OCI-LY3 (cell line): Measurements from ENCODE around the gene CADPS2.

Source experiments
- H2AFZ ChIP-seq: fragments of 200-600, 300-600 bp; shearing (Covaris generic); 2 replicates; pipeline ENCODE4 v1.6.0; 2014; ENCODE audit warnings: antibody characterized with exemption, low read depth, low read length
- H3K27ac ChIP-seq: fragments of 200-600, 300-600 bp; sonication (generic); 2 replicates; pipeline ENCODE4 v1.5.1; 2014; ENCODE audit warnings: mild to moderate bottlenecking, low read length, moderate library complexity, mixed read lengths
- H3K27me3 ChIP-seq: fragments of 200-600, 300-600 bp; sonication (generic); 2 replicates; pipeline ENCODE4 v1.6.1; 2014; ENCODE audit warnings: low read depth, low read length, mixed read lengths
- H3K36me3 ChIP-seq: fragments of 200-600, 300-600 bp; sonication (generic); replicated peaks from 2 replicates; pipeline ENCODE3; 2014; ENCODE audit warnings: low read depth, low read length, mixed read lengths
- H3K4me1 ChIP-seq: fragments of 300-600, 200-600 bp; sonication (generic); 2 replicates; pipeline ENCODE4 v1.6.1; 2014; ENCODE audit warnings: low read length, mixed read lengths
- H3K4me2 ChIP-seq: fragments of 200-600, 300-600 bp; sonication (generic); 2 replicates; pipeline ENCODE4 v1.6.1; 2014; ENCODE audit warnings: low read length, mixed read lengths
- H3K4me3 ChIP-seq: fragments of 300-600, 200-600 bp; sonication (generic); 2 replicates; pipeline ENCODE4 v1.5.1; 2014; ENCODE audit warnings: antibody characterized with exemption, mild to moderate bottlenecking, low read length, moderate library complexity
- H3K79me2 ChIP-seq: fragments of 300-600, 200-600 bp; shearing (Covaris generic); 2 replicates; pipeline ENCODE4 v1.6.1; 2014; ENCODE audit warnings: mild to moderate bottlenecking, low read length, mixed read lengths
- H3K9ac ChIP-seq: fragments of 300-600, 200-600 bp; shearing (Covaris generic); 2 replicates; pipeline ENCODE4 v1.6.0; 2014; ENCODE audit warnings: mild to moderate bottlenecking, low read length, moderate library complexity
- H3K9me3 ChIP-seq: fragments of 200-600, 300-600 bp; shearing (Covaris generic); 2 replicates; pipeline ENCODE4 v1.6.1; 2014; ENCODE audit warnings: low read length, mixed read lengths; ENCODE audit not compliant: insufficient read depth
- H4K20me1 ChIP-seq: fragments of 200-600, 300-600 bp; sonication (generic); 2 replicates; pipeline ENCODE4 v1.6.1; 2016; ENCODE audit warnings: low read length, mixed read lengths; ENCODE audit not compliant: insufficient read depth
- EZH2phosphoT487 ChIP-seq: fragments of 200-600 bp; shearing (Covaris generic); IDR thresholded peaks from 2 replicates; pipeline ENCODE4 v1.6.1; 2018; ENCODE audit warnings: antibody characterized with exemption, mixed run types, low read depth
- TF ChIP-seq, protein P1 (sequence below): fragments of 200-600, 300-600 bp; sonication (generic); IDR thresholded peaks from 2 replicates; pipeline ENCODE4 v1.5.1; 2014; ENCODE audit warnings: antibody characterized with exemption, low read length, low read depth

Gene CADPS2

DNA sequence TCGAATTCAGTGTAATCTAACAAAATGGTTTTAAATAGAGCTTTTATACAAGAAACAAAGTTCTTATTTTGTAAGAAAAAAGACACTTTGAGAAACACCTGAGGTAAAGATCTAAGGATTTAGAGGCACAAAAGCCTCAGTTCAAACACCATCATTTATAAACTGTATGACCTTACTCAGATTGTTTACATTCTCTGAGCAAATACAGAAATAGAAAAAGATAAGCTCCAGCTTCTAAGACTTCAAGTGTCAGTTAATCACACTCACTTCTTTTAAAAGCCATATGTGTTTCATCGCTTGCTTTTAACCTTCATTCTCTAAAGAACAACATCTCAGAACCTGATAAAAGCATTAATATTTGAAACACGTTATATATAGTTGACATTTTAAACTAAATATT, 27.9 kb downstream of the CADPS2 start:
- Histone ChIP-seq H4K20me1 (no peaks in the 10 kb centered on the region), H3K79me2 (no peaks in the 10 kb centered on the region), H3K9me3 (no peaks in the 10 kb centered on the region), H3K4me1 (peaks cover 8% of the 10 kb centered on the region), H3K9ac (no peak overlapping the region), H3K27me3 (no peaks in the 10 kb centered on the region), H3K4me2 (no peak overlapping the region), H3K4me3 (no peak overlapping the region), H2AFZ (no peak overlapping the region), H3K27ac (no peak overlapping the region), H3K36me3 (no peaks in the 10 kb centered on the region)
- TF ChIP-seq, protein P1, sequence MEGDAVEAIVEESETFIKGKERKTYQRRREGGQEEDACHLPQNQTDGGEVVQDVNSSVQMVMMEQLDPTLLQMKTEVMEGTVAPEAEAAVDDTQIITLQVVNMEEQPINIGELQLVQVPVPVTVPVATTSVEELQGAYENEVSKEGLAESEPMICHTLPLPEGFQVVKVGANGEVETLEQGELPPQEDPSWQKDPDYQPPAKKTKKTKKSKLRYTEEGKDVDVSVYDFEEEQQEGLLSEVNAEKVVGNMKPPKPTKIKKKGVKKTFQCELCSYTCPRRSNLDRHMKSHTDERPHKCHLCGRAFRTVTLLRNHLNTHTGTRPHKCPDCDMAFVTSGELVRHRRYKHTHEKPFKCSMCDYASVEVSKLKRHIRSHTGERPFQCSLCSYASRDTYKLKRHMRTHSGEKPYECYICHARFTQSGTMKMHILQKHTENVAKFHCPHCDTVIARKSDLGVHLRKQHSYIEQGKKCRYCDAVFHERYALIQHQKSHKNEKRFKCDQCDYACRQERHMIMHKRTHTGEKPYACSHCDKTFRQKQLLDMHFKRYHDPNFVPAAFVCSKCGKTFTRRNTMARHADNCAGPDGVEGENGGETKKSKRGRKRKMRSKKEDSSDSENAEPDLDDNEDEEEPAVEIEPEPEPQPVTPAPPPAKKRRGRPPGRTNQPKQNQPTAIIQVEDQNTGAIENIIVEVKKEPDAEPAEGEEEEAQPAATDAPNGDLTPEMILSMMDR: no peak
- TF ChIP-seq EZH2phosphoT487: no peak

DNA sequence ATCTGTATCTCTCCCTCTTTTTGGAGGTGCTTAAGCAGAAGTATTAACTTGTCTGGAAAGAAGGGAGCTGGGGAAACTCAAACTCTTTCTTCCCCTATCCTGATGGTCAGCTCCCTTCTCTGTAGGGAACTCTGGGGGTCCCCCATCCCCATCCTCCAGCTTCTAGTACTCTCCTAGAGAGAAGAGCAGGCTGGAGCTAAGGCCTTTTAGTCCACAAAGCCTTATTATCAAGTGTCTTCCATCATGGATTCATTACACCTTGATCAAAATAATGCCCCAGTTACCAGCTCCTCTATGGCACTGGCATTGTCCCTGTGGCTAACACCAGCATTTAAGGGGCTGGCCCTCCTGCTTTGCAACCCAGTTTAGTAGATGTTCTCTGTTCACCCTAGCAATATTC, 35.7 kb downstream of the CADPS2 start:
- Histone ChIP-seq H3K79me2 (no peaks in the 10 kb centered on the region), H4K20me1 (no peaks in the 10 kb centered on the region), H3K36me3 (no peaks in the 10 kb centered on the region), H3K4me3 (no peak overlapping the region), H3K4me2 (no peak overlapping the region), H3K4me1 (no peaks in the 10 kb centered on the region), H2AFZ (no peak overlapping the region), H3K9me3 (no peaks in the 10 kb centered on the region), H3K27me3 (no peaks in the 10 kb centered on the region), H3K27ac (no peak overlapping the region), H3K9ac (no peak overlapping the region)
- TF ChIP-seq EZH2phosphoT487: no peak
- TF ChIP-seq, protein P1: no peak

DNA sequence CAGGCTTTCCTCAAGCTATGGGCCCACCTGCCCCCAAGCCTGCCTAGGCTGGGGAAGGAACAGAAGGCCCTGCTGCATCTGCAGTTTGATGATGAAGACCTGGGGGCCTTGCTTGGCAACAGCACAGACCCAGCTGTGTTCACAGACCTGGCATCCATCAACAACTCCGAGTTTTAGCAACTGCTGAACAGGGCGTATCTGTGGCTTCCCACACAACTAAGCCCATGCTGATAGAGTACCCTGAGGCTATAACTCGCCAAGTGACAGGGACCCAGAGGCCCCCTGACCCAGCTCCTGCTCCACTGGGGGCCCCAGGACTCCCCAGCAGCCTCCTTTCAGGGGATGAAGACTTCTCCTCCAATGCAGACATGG, 36.3 kb downstream of the CADPS2 start:
- no peaks in the 10 kb centered on the region for H3K36me3 ChIP-seq
- no peak overlapping the region for H3K4me3 ChIP-seq
- H3K9me3 ChIP-seq: no peaks in the 10 kb centered on the region
- no peak overlapping the region for H3K27ac ChIP-seq
- no peaks in the 10 kb centered on the region for H3K27me3 ChIP-seq
- H3K9ac ChIP-seq: no peak overlapping the region
- TF ChIP-seq, protein P1: no peak
- no peak for TF ChIP-seq EZH2phosphoT487
- no peak overlapping the region for H2AFZ ChIP-seq
- H3K4me2 ChIP-seq: no peak overlapping the region
- no peaks in the 10 kb centered on the region for H3K79me2 ChIP-seq
- no peaks in the 10 kb centered on the region for H3K4me1 ChIP-seq
- H4K20me1 ChIP-seq: no peaks in the 10 kb centered on the region

DNA sequence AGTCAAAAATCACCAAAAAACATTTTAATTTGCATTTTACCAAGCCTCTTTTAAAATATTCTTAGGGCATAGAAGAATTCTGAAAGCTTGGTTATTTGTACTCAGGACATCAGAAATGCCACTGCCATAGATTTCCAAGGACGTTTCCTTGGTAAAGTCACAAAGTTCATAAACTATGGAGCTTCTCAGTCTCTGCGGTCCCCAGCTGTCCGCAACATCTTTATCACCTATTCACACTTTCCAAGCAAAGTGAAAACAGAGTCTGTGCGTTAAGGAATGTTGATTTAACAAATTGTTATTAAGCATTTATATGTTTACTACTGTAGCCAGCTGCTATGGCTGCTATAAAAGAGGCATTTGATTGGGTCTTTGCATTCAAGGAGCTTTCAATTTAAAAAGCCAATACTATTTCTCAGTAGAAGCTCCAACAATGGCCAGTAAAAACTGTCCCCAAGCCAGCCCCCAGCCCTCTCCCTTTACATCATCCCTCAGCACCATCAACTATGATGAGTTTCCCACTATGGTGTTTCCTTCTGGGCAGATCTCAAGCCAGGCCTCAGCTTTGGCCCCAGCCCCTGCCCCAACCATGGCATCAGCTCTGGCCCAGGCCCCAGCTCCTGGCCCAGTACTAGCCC, 36.8 kb downstream of the CADPS2 start:
- Histone ChIP-seq H3K4me3 (no peak overlapping the region), H3K9ac (no peak overlapping the region), H4K20me1 (no peaks in the 10 kb centered on the region)

More for the DNA sequence above, 36.8 kb downstream of the CADPS2 start:
- Histone ChIP-seq H3K27me3 (no peaks in the 10 kb centered on the region), H3K4me1 (no peaks in the 10 kb centered on the region), H3K27ac (no peak overlapping the region), H2AFZ (no peak overlapping the region), H3K36me3 (no peaks in the 10 kb centered on the region), H3K4me2 (no peak overlapping the region), H3K79me2 (no peaks in the 10 kb centered on the region), H3K9me3 (no peaks in the 10 kb centered on the region)
- TF ChIP-seq, protein P1: no peak
- no peak for TF ChIP-seq EZH2phosphoT487
